ENCODE results near the gene GUF1. TPM values are rescaled to one million over a fixed set of nuclear protein-coding genes. Genes with fewer than 3 reads are reported as not detected.

The GUF1 gene
- total RNA-seq, 1 experiment from 2014 or later = 44.5 TPM

DNA sequence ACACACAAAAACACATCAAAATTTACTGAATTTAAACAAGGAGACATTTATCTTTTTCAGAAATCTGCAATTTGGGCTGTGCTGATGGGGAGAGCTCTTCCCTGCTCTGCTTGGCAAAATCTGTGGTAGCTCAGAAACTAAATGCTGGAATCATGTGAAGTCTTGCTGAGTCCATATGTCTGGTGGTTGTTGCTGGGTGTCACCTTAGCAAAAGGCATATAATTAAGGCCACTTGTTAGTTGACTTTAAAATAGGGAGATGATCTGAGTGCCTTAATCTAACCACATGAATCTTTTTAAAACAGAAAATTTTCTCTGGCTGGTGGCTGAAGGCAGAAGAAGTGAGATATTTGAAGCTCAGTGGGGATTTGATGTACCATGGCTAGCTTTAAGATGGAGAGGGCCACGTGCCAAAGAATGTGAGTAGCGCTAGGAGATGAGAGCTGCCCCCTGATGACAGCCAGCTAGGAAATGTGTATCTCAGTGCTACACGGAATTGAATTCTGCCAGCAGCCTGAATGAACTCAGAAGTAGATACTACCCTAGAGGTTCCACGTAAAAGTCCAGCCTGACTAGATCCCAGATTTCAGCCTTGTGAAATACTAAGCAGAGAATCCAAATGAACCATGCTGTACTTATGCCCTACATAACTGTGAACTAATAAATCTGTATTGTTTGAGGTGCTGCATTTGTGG is 7.6 kb upstream of the GUF1 start:
- no peaks in the 10 kb centered on the region for H3K9me3 ChIP-seq (replicated peaks)
- peaks cover 2% of the 10 kb centered on the region; the same call in 1 of the 2 replicates for H3K27me3 ChIP-seq
- no peak overlapping the region for H3K27ac ChIP-seq
- no peak overlapping the region for H3K4me3 ChIP-seq
- H3K4me1 ChIP-seq = no peaks in the 10 kb centered on the region
- DNase-seq = no peak
- no peaks in the 10 kb centered on the region for H3K36me3 ChIP-seq

GRCh38 chr4:44671636-44672035 is 6.6 kb upstream of the GUF1 start:
- Histone ChIP-seq H3K27me3 (peaks cover 2% of the 10 kb centered on the region; the same call in 1 of the 2 replicates), H3K27ac (no peak overlapping the region), H3K4me3 (no peak overlapping the region), H3K4me1 (no peaks in the 10 kb centered on the region), H3K36me3 (no peaks in the 10 kb centered on the region), H3K9me3 (replicated peaks) (no peaks in the 10 kb centered on the region)
- no peak for DNase-seq

GRCh38 chr4:44674471-44674870 is 3.7 kb upstream of the GUF1 start:
- Histone ChIP-seq H3K4me1 (peaks cover 3% of the 10 kb centered on the region; the same call in 1 of the 2 replicates), H3K27me3 (peaks cover 2% of the 10 kb centered on the region; the same call in 1 of the 2 replicates), H3K27ac (no peak overlapping the region), H3K4me3 (no peak overlapping the region), H3K36me3 (no peaks in the 10 kb centered on the region), H3K9me3 (replicated peaks) (no peaks in the 10 kb centered on the region)
- DNase-seq = no peak

GRCh38 chr4:44675366-44675765 is 2.9 kb upstream of the GUF1 start:
- H3K27ac ChIP-seq = no peak overlapping the region
- no peaks in the 10 kb centered on the region for H3K36me3 ChIP-seq
- peaks cover 3% of the 10 kb centered on the region; the same call in 1 of the 2 replicates for H3K4me1 ChIP-seq
- H3K4me3 ChIP-seq = no peak overlapping the region
- no peaks in the 10 kb centered on the region for H3K9me3 ChIP-seq (replicated peaks)
- DNase-seq = no peak
- H3K27me3 ChIP-seq = peaks cover 2% of the 10 kb centered on the region; the same call in 1 of the 2 replicates

DNA sequence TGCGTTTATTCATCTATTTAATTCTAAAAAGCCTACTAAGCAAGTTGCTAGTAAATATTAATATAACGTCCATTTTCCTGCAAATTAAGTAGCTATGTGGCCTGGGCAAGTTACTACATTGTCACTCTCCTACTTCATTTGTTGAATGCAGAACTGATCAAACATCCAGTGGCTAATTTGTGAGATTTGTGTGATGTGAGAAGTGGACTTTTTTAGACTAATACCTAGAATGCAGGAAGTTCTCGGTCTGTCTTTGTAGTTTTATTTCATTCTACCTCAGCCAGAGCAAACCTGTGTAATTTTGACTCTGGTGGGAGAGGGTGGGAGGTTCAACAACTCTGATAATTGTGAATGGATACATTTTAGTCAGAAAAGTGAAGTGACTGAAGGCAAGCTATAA is 840 bp downstream of the GUF1 start:
- H3K4me1 ChIP-seq = peaks cover 3% of the 10 kb centered on the region; the same call in 1 of the 2 replicates
- H3K27me3 ChIP-seq = no peaks in the 10 kb centered on the region
- no peak for DNase-seq
- peak overlapping the region; percentile 83 for H3K27ac ChIP-seq
- H3K36me3 ChIP-seq = peaks cover 26% of the 10 kb centered on the region
- H3K9me3 ChIP-seq (replicated peaks) = no peaks in the 10 kb centered on the region
- H3K4me3 ChIP-seq = peak overlapping the region; percentile 81

DNA sequence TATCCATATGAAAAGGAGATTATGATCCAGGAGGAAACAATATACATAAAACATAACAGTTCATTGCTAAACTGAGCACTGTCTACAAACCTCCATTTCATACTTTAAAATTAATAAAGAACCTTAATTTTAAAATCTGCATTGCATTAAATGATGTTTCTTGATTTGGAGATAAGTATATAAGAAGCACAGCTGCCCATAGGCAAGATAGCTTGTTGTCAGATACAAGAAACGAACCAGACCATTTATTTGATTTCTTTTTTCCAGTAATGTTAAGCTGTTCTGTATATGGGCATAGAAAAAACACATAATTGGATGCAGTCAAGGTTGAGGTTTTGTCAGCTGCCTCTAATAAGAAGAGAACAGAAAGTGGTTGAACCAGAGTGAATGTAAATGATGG is 6.4 kb downstream of the GUF1 start:
- no peak overlapping the region for H3K27ac ChIP-seq
- H3K9me3 ChIP-seq (replicated peaks) = no peaks in the 10 kb centered on the region
- H3K4me1 ChIP-seq = no peaks in the 10 kb centered on the region
- H3K27me3 ChIP-seq = no peaks in the 10 kb centered on the region
- no peak for DNase-seq
- H3K4me3 ChIP-seq = no peak overlapping the region
- H3K36me3 ChIP-seq = peaks cover 70% of the 10 kb centered on the region

DNA sequence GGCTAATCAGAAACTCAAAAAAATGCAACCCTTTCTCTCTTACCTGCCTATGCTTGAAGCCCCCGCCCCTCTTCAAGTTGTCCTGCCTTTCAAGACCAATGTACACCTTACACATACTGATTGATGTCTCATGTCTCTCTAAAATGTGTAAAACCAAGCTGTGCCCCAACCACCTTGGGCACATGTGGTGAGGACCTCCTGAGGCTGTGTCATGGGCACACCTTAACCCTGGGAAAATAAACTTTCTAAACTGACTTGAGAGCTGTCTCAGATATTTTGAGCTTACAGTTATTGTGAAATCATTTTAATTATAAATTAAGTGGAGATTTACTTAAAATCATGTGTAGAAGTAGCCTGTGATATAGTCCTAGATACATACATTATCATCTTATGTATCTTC is 22.2 kb downstream of the GUF1 start:
- Histone ChIP-seq H3K4me1 (no peaks in the 10 kb centered on the region), H3K36me3 (peaks cover 80% of the 10 kb centered on the region), H3K27me3 (no peaks in the 10 kb centered on the region), H3K27ac (no peak overlapping the region), H3K4me3 (no peak overlapping the region), H3K9me3 (replicated peaks) (no peaks in the 10 kb centered on the region; the same call in 1 of the 2 replicates)
- DNase-seq = no peak

GRCh38 chr4:44701037-44701436 is 22.8 kb downstream of the GUF1 start:
- Histone ChIP-seq H3K4me1 (no peaks in the 10 kb centered on the region), H3K27me3 (no peaks in the 10 kb centered on the region), H3K9me3 (replicated peaks) (no peaks in the 10 kb centered on the region; the same call in 1 of the 2 replicates), H3K27ac (no peak overlapping the region), H3K36me3 (peaks cover 78% of the 10 kb centered on the region), H3K4me3 (no peak overlapping the region)
- DNase-seq = no peak

DNA sequence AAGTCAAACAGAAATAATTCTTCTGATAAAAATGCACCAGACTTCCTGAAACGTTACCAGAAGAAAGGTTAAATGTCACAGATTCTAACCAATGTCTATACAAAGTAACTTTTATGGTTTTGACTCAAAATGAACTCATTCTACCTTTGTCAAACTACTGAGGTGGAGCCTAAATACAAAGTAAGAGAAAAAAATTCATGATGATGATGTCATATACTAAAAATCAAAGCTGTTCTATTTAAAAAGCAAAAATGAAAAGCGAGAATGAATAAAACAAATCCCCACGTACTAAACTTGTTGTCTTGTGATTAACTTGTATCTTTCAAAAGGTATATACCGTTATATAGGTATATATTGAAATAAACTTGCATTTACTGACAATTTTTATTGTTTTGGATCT is 26.5 kb downstream of the GUF1 start:
- Histone ChIP-seq H3K27me3 (no peaks in the 10 kb centered on the region), H3K4me3 (no peak overlapping the region), H3K4me1 (no peaks in the 10 kb centered on the region), H3K36me3 (peaks cover 54% of the 10 kb centered on the region), H3K27ac (no peak overlapping the region), H3K9me3 (replicated peaks) (no peaks in the 10 kb centered on the region)
- DNase-seq = no peak

DNA sequence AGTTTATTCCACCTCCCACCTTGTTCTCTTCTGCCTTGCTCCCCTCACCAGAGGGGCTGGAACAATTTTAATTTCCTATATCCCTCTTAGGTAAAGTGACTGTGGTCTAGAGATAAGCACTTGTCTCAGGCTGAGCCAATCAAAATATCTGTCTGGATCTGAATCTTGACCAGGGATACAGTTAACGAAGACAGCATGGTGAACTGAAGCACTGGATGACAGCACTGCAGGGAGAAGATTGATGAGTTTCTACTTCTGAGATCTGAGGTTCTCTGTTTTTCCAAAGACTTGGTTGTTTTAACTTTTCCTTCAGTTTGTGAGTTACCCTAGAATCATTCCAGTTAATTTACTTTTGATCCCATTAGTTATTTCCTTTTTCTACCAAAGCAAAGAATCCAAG is 34.9 kb downstream of the GUF1 start:
- Histone ChIP-seq H3K36me3 (peaks cover 8% of the 10 kb centered on the region; the same call in 1 of the 2 replicates), H3K27ac (no peak overlapping the region), H3K4me1 (peaks cover 7% of the 10 kb centered on the region), H3K4me3 (no peak overlapping the region), H3K27me3 (no peaks in the 10 kb centered on the region), H3K9me3 (replicated peaks) (no peaks in the 10 kb centered on the region)
- no peak for DNase-seq

GRCh38 chr4:44716597-44716996 is 38.4 kb downstream of the GUF1 start:
- Histone ChIP-seq H3K36me3 (peaks cover 8% of the 10 kb centered on the region; the same call in 1 of the 2 replicates), H3K4me3 (no peak overlapping the region), H3K27me3 (no peaks in the 10 kb centered on the region), H3K4me1 (peaks cover 7% of the 10 kb centered on the region), H3K27ac (no peak overlapping the region), H3K9me3 (replicated peaks) (no peaks in the 10 kb centered on the region)
- DNase-seq = no peak

- Histone ChIP-seq H3K9me3 (replicated peaks) (no peaks in the 10 kb centered on the region), H3K4me1 (peaks cover 7% of the 10 kb centered on the region), H3K4me3 (no peak overlapping the region), H3K27ac (no peak overlapping the region), H3K27me3 (no peaks in the 10 kb centered on the region), H3K36me3 (0 out of 2 replicates have a peak, but pooled peaks cover 3% of the 10 kb centered on the region)
- no peak for DNase-seq
Measured at GRCh38 chr4:44720371-44720770, 42.2 kb downstream of the GUF1 start.

DNA sequence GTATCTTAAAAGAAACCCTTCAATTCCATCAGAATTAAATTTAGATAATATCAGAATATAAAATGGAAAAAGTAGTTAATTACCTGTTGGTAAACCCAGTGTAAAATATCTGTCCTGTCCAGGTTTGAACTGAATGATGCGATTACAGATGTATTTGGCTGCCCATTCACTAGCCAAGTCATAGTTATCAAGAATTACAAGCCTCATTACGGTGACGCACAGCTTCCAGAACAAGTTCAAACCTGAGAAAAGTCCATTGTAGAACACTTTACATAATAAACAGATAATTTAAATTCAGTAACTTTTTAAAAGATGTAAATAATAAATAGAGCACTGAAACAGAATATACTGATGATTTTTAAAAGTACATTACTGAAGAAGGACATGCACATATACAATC is 43.8 kb downstream of the GUF1 start:
- H3K27ac ChIP-seq = no peak overlapping the region
- H3K4me3 ChIP-seq = no peak overlapping the region
- no peaks in the 10 kb centered on the region for H3K9me3 ChIP-seq (replicated peaks)
- H3K27me3 ChIP-seq = no peaks in the 10 kb centered on the region
- peaks cover under 1% of the 10 kb centered on the region for H3K4me1 ChIP-seq
- H3K36me3 ChIP-seq = no peaks in the 10 kb centered on the region
- no peak for DNase-seq

- peak in 1 of 2 experiments; percentile 11 for DNase-seq
- no peaks in the 10 kb centered on the region for H3K4me1 ChIP-seq
- H3K9me3 ChIP-seq (replicated peaks) = no peaks in the 10 kb centered on the region
- peak overlapping the region; percentile 87 for H3K4me3 ChIP-seq
- H3K36me3 ChIP-seq = no peaks in the 10 kb centered on the region
- H3K27me3 ChIP-seq = no peaks in the 10 kb centered on the region
- no peak overlapping the region for H3K27ac ChIP-seq
Measured at GRCh38 chr4:44725166-44725565, 46.9 kb downstream of the GUF1 start.

DNA sequence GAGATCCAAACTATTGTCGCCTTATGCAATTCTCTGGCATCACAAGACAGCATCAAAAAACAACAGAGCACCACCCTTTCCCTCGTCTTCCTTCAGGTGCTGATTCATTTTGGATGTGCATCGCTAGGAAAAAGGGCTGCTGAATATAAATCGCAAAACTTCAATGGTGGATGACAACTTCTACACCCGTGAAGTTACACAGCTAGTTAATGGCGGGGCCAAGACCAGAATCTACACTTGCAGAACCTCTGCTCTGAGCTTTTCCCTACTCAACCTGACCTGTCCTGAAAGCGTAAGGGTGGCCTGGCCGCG is 47.5 kb downstream of the GUF1 start:
- Histone ChIP-seq H3K4me3 (peak overlapping the region; percentile 87), H3K27ac (peak overlapping the region; percentile 67), H3K9me3 (replicated peaks) (no peaks in the 10 kb centered on the region), H3K27me3 (no peaks in the 10 kb centered on the region), H3K36me3 (no peaks in the 10 kb centered on the region), H3K4me1 (no peaks in the 10 kb centered on the region)
- no peak for DNase-seq

All from SJCRH30 (cell line).